Right ventricle myocardium superior (tissue), 1 donor: ENCODE measurements around the gene CHMP4A. TPM values are rescaled to one million over a fixed set of nuclear protein-coding genes. Genes with fewer than 3 reads are reported as not detected.

Experiments used
- ATAC-seq: fragments of 200-7000 bp; cut with Tn5 transposase; one replicate; pipeline ENCODE4 v1.9.1; 2020; ENCODE audit warnings: mild to moderate bottlenecking; ENCODE audit not compliant: poor library complexity
- DNase-seq: peaks from one replicate; pipeline ENCODE4 v3.0.0-alpha.2; 2020
- intact Hi-C: fragments of 100-400 bp; cut with DNase I; formaldehyde crosslinking; loops from one replicate; pipeline ENCODE4 v1.11.2; 2022
- total RNA-seq: library from RNA; stranded (reverse); fragmentation: NEBNext Ultra II Directional; extraction: Animal tissue kit (Norgen Biotek cat#: 25700); gene quantifications from one replicate; pipeline ENCODE4 v1.2.1, GENCODE V29; 2021
- donor health status: DM: no; HTN: yes; CAD: no; lungs with severe emphysema.

The CHMP4A gene
- total RNA-seq, 1 donor from 2014 or later, result 26.6 TPM

GRCh38 chr14:24171422-24172260 lies 41.6 kb downstream of the CHMP4A start, which contains the start of gene REC8:
TSS of gene REC8 (plus strand) at chr14:24172080. CDS start at chr14:24172553, 473 bp downstream.
- DNase-seq (peak; percentile 79), ATAC-seq (peak; percentile 65)
- intact Hi-C loops, result no loop called here

- intact Hi-C loops, result no loop called here
- no peak for DNase-seq
- no peak for ATAC-seq
Measured at GRCh38 chr14:24167469-24168114, 45.7 kb downstream of the CHMP4A start.

GRCh38 chr14:24165785-24166184 lies 47.5 kb downstream of the CHMP4A start:
- DNase-seq, result peak; percentile 19
- ATAC-seq, result no peak
- intact Hi-C loops, result no loop called here

DNA sequence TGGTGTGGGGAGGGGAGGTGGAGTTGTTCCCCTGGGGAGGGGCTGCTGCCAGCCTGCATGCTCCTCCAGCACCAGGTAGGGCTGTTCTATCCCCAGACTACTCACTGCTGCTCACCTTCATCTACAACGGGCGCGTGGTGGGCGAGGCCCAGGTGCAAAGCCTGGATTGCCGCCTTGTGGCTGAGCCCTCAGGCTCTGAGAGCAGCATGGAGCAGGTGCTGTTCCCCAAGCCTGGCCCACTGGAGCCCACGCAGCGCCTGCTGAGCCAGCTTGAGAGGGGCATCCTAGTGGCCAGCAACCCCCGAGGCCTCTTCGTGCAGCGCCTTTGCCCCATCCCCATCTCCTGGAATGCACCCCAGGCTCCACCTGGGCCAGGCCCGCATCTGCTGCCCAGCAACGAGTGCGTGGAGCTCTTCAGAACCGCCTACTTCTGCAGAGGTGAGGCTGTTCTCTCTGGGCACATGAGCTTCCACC lies 48.7 kb downstream of the CHMP4A start:
- DNase-seq (peak; percentile 24), ATAC-seq (no peak)
- intact Hi-C loops, result no loop called here

DNA sequence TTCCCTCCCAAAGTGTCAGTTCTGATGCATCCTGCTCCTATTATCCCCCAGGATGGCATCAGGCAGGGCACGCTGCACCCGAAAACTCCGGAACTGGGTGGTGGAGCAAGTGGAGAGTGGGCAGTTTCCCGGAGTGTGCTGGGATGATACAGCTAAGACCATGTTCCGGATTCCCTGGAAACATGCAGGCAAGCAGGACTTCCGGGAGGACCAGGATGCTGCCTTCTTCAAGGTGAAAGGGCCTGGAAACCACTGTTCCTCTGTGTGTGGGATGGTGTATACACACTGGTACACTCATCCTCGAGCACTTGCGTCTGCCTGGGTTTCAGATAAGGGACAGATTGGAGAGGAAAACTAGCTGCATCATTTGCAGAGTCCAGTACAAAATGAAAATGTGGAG lies 51.2 kb downstream of the CHMP4A start:
- DNase-seq, result peak; percentile 24

GRCh38 chr14:24160850-24161804 lies 52.2 kb downstream of the CHMP4A start, which contains the start of gene IRF9:
TSS of gene IRF9 (plus strand) at chr14:24161265. CDS start at chr14:24162145, 880 bp downstream.
- intact Hi-C loops, result no loop called here
- ATAC-seq (peak; percentile 95), DNase-seq (peak; percentile 97)

More for the DNA sequence above, 51.2 kb downstream of the CHMP4A start:
- ATAC-seq, result no peak
- intact Hi-C loops, result no loop called here

- DNase-seq (no peak), ATAC-seq (no peak)
- intact Hi-C loops, result no loop called here
Measured at GRCh38 chr14:24160499-24160849, 52.8 kb downstream of the CHMP4A start.

GRCh38 chr14:24159777-24160498 lies 53.4 kb downstream of the CHMP4A start:
- ATAC-seq, result no peak
- intact Hi-C loops, result no loop called here
- DNase-seq, result peak; percentile 39

Other genes starting within 250 kb of the CHMP4A start
- gene DHRS4L2, start 224.6 kb downstream of the CHMP4A start, total RNA-seq, result 17.7 TPM
- 0.08 TPM for gene CARMIL3, start 161.5 kb downstream of the CHMP4A start, total RNA-seq
- not detected for gene CPNE6, start 141.9 kb downstream of the CHMP4A start, total RNA-seq
- gene PCK2, start 119.2 kb downstream of the CHMP4A start, total RNA-seq, result 2.7 TPM
- 81.7 TPM for gene DCAF11, start 98.7 kb downstream of the CHMP4A start, total RNA-seq
- gene NRL, start 98.5 kb downstream of the CHMP4A start, total RNA-seq, result 0.75 TPM
- 126 TPM for gene FITM1, start 82.8 kb downstream of the CHMP4A start, total RNA-seq
- gene PSME1, start 77.3 kb downstream of the CHMP4A start, total RNA-seq, result 129 TPM
- gene EMC9, start 71.9 kb downstream of the CHMP4A start, total RNA-seq, result 14.4 TPM
- 88.8 TPM for gene PSME2, start 66.9 kb downstream of the CHMP4A start, total RNA-seq
- 29.5 TPM for gene RNF31, start 66.0 kb downstream of the CHMP4A start, total RNA-seq
- gene IRF9, start 52.2 kb downstream of the CHMP4A start, total RNA-seq, result 24.0 TPM
- 1.7 TPM for gene REC8, start 41.4 kb downstream of the CHMP4A start, total RNA-seq
- gene IPO4, start 24.7 kb downstream of the CHMP4A start, total RNA-seq, result 10.5 TPM
- gene TM9SF1, start 18.0 kb downstream of the CHMP4A start, total RNA-seq, result 19.2 TPM
- gene TSSK4, start 7.8 kb downstream of the CHMP4A start, total RNA-seq, result not detected
- 18.9 TPM for gene MDP1, start 2.6 kb upstream of the CHMP4A start, total RNA-seq
- 212 TPM for gene NEDD8, start 18.9 kb upstream of the CHMP4A start, total RNA-seq
- gene GMPR2, start 19.4 kb upstream of the CHMP4A start, total RNA-seq, result 26.2 TPM
- 28.7 TPM for gene TINF2, start 29.1 kb upstream of the CHMP4A start, total RNA-seq
- 1.1 TPM for gene TGM1, start 49.7 kb upstream of the CHMP4A start, total RNA-seq
- 20.3 TPM for gene RABGGTA, start 58.1 kb upstream of the CHMP4A start, total RNA-seq
- 5.2 TPM for gene DHRS1, start 86.3 kb upstream of the CHMP4A start, total RNA-seq
- gene NOP9, start 86.4 kb upstream of the CHMP4A start, total RNA-seq, result 23.4 TPM
- gene CIDEB, start 94.5 kb upstream of the CHMP4A start, total RNA-seq, result 2.9 TPM
- gene LTB4R2, start 96.7 kb upstream of the CHMP4A start, total RNA-seq, result 0.65 TPM
- 1.8 TPM for gene LTB4R, start 98.0 kb upstream of the CHMP4A start, total RNA-seq
- 20.6 TPM for gene ADCY4, start 121.6 kb upstream of the CHMP4A start, total RNA-seq
- gene RIPK3, start 126.5 kb upstream of the CHMP4A start, total RNA-seq, result 2.9 TPM
- gene NFATC4, start 154.7 kb upstream of the CHMP4A start, total RNA-seq, result 25.6 TPM
- gene NYNRIN, start 185.5 kb upstream of the CHMP4A start, total RNA-seq, result 8.8 TPM
- gene CBLN3, start 216.2 kb upstream of the CHMP4A start, total RNA-seq, result 0.65 TPM
- 22.5 TPM for gene KHNYN, start 216.5 kb upstream of the CHMP4A start, total RNA-seq
- 84.7 TPM for gene SDR39U1, start 229.3 kb upstream of the CHMP4A start, total RNA-seq